OCI-LY1 (cell line): ENCODE results near the gene SYNE2.

Source experiments
- H2AFZ ChIP-seq: fragments of 200-600 bp; sonication (generic), shearing (Covaris generic); 2 replicates; pipeline ENCODE4 v1.6.0; 2014; ENCODE audit warnings: antibody characterized with exemption, mild to moderate bottlenecking, low read length
- H3F3A ChIP-seq: fragments of 200-600 bp; sonication (generic), shearing (Covaris generic); 2 replicates; pipeline ENCODE4 v1.6.0; 2014; ENCODE audit warnings: mild to moderate bottlenecking, antibody characterized with exemption, low read length, moderate library complexity; ENCODE audit not compliant: insufficient read depth
- H3K27ac ChIP-seq: fragments of 200-600 bp; sonication (generic); 2 replicates; pipeline ENCODE4 v1.5.1; 2014; ENCODE audit warnings: low read length, mixed run types, mild to moderate bottlenecking, low read depth; ENCODE audit not compliant: poor library complexity, severe bottlenecking
- H3K27me3 ChIP-seq: fragments of 200-600 bp; sonication (generic); 2 replicates; pipeline ENCODE4 v1.6.0; 2014; ENCODE audit warnings: antibody characterized with exemption, mild to moderate bottlenecking, low read length, moderate library complexity; ENCODE audit not compliant: insufficient read depth
- H3K36me3 ChIP-seq: fragments of 200-600 bp; sonication (generic); 2 replicates; pipeline ENCODE4 v1.6.1; 2014; ENCODE audit warnings: mild to moderate bottlenecking, antibody characterized with exemption, low read length, moderate library complexity, mixed read lengths; ENCODE audit not compliant: insufficient read depth
- H3K4me1 ChIP-seq: fragments of 200-600 bp; sonication (generic); 2 replicates; pipeline ENCODE4 v1.5.1; 2014; ENCODE audit warnings: mild to moderate bottlenecking, low read length, moderate library complexity; ENCODE audit not compliant: insufficient read depth, severe bottlenecking
- H3K4me2 ChIP-seq: fragments of 200-600 bp; sonication (generic), shearing (Covaris generic); 2 replicates; pipeline ENCODE4 v1.6.1; 2014; ENCODE audit warnings: low read length
- H3K4me3 ChIP-seq: fragments of 200-600 bp; sonication (generic); 2 replicates; pipeline ENCODE4 v1.5.1; 2014; ENCODE audit warnings: low read length, low read depth, mild to moderate bottlenecking, mixed read lengths; ENCODE audit not compliant: poor library complexity, severe bottlenecking
- H3K79me2 ChIP-seq: fragments of 200-600 bp; shearing (Covaris generic); 2 replicates; pipeline ENCODE4 v1.6.1; 2016; ENCODE audit warnings: mixed run types, low read length, mixed read lengths; ENCODE audit not compliant: insufficient read depth
- H3K9ac ChIP-seq: fragments of 200-600 bp; sonication (generic), shearing (Covaris generic); 2 replicates; pipeline ENCODE4 v1.6.1; 2014; ENCODE audit warnings: mild to moderate bottlenecking, low read length, mixed read lengths
- H3K9me2 ChIP-seq: fragments of 200-600 bp; sonication (generic), shearing (Covaris generic); 2 replicates; pipeline ENCODE4 v1.6.1; 2014; ENCODE audit warnings: low read depth, mild to moderate bottlenecking, low read length, mixed read lengths
- H3K9me3 ChIP-seq: fragments of 200-600 bp; shearing (Covaris generic); 2 replicates; pipeline ENCODE4 v1.6.1; 2014; ENCODE audit warnings: low read length, mixed read lengths
- H4K20me1 ChIP-seq: fragments of 200-600 bp; sonication (generic), shearing (Covaris generic); 2 replicates; pipeline ENCODE4 v1.6.0; 2016; ENCODE audit warnings: mild to moderate bottlenecking, low read length; ENCODE audit not compliant: insufficient read depth
- EZH2 ChIP-seq: fragments of 200-600 bp; sonication (generic), shearing (Covaris generic); IDR thresholded peaks from 2 replicates; pipeline ENCODE4 v1.8.0; 2017; ENCODE audit warnings: borderline replicate concordance, mixed run types, mild to moderate bottlenecking, antibody characterized with exemption, low read length, moderate library complexity, mixed read lengths
- TF ChIP-seq, protein P1 (sequence below): fragments of 200-600 bp; sonication (generic), shearing (Covaris generic); IDR thresholded peaks from 2 replicates; pipeline ENCODE4 v1.5.1; 2017; ENCODE audit warnings: mild to moderate bottlenecking, antibody characterized with exemption, low read length, moderate library complexity, mixed read lengths

Gene SYNE2

GRCh38 chr14:63996016-63996415, 143.2 kb downstream of the SYNE2 start:
- Histone ChIP-seq H3K4me3 (no peak overlapping the region), H3K27ac (no peak overlapping the region), H3K9ac (no peak overlapping the region), H3K9me3 (no peaks in the 10 kb centered on the region), H3K79me2 (no peaks in the 10 kb centered on the region), H3K4me1 (no peaks in the 10 kb centered on the region), H3K9me2 (no peaks in the 10 kb centered on the region), H3F3A (no peaks in the 10 kb centered on the region; the same call in 1 of the 2 replicates), H3K36me3 (peaks cover 92% of the 10 kb centered on the region), H2AFZ (no peak overlapping the region), H4K20me1 (no peaks in the 10 kb centered on the region), H3K4me2 (no peak overlapping the region), H3K27me3 (no peaks in the 10 kb centered on the region)
- TF ChIP-seq EZH2: no peak

DNA sequence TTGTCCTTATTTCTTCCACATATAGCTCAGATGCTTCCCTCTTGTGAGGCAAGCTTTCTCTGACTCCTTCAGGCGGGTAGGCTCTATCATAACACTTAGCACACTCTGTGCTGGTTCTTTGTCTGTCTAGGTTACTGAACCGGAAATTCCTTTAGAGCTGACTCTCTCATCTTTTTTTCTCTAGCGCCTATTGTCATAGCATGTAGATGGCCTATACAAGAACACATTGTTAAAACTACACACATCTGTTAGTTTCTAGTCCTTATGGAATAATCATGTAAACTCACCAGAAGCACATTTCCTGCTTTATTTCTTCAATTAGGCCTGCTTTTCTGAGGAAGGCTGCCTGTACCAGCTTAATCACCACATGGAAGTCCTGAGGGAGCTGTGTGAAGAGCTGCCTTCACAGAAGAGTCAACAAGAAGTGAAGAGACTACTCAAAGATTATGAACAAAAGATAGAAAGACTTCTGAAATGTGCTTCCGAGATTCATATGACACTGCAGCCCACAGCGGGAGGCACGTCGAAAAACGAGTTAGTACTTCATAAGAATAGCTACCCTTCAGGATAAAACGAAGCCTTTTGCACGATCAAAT, 143.9 kb downstream of the SYNE2 start:
- no peaks in the 10 kb centered on the region for H3K79me2 ChIP-seq
- H3K9me2 ChIP-seq: no peaks in the 10 kb centered on the region
- H2AFZ ChIP-seq: no peak overlapping the region
- H3K9me3 ChIP-seq: no peaks in the 10 kb centered on the region
- H3F3A ChIP-seq: no peaks in the 10 kb centered on the region; the same call in 1 of the 2 replicates
- no peak overlapping the region for H3K27ac ChIP-seq
- no peaks in the 10 kb centered on the region for H3K4me1 ChIP-seq
- TF ChIP-seq, protein P1, sequence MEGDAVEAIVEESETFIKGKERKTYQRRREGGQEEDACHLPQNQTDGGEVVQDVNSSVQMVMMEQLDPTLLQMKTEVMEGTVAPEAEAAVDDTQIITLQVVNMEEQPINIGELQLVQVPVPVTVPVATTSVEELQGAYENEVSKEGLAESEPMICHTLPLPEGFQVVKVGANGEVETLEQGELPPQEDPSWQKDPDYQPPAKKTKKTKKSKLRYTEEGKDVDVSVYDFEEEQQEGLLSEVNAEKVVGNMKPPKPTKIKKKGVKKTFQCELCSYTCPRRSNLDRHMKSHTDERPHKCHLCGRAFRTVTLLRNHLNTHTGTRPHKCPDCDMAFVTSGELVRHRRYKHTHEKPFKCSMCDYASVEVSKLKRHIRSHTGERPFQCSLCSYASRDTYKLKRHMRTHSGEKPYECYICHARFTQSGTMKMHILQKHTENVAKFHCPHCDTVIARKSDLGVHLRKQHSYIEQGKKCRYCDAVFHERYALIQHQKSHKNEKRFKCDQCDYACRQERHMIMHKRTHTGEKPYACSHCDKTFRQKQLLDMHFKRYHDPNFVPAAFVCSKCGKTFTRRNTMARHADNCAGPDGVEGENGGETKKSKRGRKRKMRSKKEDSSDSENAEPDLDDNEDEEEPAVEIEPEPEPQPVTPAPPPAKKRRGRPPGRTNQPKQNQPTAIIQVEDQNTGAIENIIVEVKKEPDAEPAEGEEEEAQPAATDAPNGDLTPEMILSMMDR: no peak
- no peak for TF ChIP-seq EZH2
- H3K4me3 ChIP-seq: no peak overlapping the region
- H4K20me1 ChIP-seq: no peaks in the 10 kb centered on the region
- peaks cover 92% of the 10 kb centered on the region for H3K36me3 ChIP-seq
- no peak overlapping the region for H3K9ac ChIP-seq
- no peak overlapping the region for H3K4me2 ChIP-seq
- H3K27me3 ChIP-seq: no peaks in the 10 kb centered on the region

DNA sequence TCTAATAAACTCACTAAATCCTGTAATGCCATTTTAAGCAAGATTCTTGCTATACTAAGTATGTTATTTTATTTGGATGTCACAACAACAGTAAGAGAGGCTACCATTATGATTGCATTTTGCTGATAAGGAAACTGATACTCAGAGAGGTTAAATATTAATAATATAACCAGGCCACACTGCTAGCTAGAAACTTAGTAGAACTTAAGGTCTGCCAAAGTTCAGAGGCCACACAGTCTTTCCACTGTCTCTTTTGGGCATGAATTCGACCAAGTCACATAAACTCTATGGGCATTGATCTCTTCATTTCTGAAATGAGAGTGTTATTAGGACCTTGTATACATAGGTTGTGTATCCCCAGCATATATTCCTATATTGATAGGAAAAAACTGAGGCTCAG, 147.9 kb downstream of the SYNE2 start:
- no peak for TF ChIP-seq EZH2
- TF ChIP-seq, protein P1: no peak
- H3K9me3 ChIP-seq: no peaks in the 10 kb centered on the region
- H3F3A ChIP-seq: no peaks in the 10 kb centered on the region; the same call in 1 of the 2 replicates
- H3K4me3 ChIP-seq: no peak overlapping the region
- no peak overlapping the region for H3K9ac ChIP-seq
- peaks cover 87% of the 10 kb centered on the region for H3K36me3 ChIP-seq
- no peak overlapping the region for H3K27ac ChIP-seq
- no peak overlapping the region for H3K4me2 ChIP-seq
- H3K79me2 ChIP-seq: no peaks in the 10 kb centered on the region
- no peaks in the 10 kb centered on the region for H3K9me2 ChIP-seq
- peaks cover 5% of the 10 kb centered on the region for H3K4me1 ChIP-seq
- no peaks in the 10 kb centered on the region for H4K20me1 ChIP-seq
- no peaks in the 10 kb centered on the region for H3K27me3 ChIP-seq
- no peak overlapping the region for H2AFZ ChIP-seq

- Histone ChIP-seq H3K9me3 (no peaks in the 10 kb centered on the region), H4K20me1 (no peaks in the 10 kb centered on the region), H3K27me3 (no peaks in the 10 kb centered on the region), H3K4me3 (no peak overlapping the region), H3K4me1 (peaks cover 6% of the 10 kb centered on the region), H3K9ac (no peak overlapping the region), H3K9me2 (no peaks in the 10 kb centered on the region), H3K4me2 (no peak overlapping the region), H3K79me2 (no peaks in the 10 kb centered on the region), H3K36me3 (peaks cover 60% of the 10 kb centered on the region), H3F3A (no peaks in the 10 kb centered on the region; the same call in 1 of the 2 replicates), H3K27ac (no peak overlapping the region), H2AFZ (no peak overlapping the region)
- no peak for TF ChIP-seq EZH2
- TF ChIP-seq, protein P1: no peak
These were observed 153.0 kb downstream of the SYNE2 start for GRCh38 chr14:64005822-64006221.
